HCT116 (cell line): Measurements from ENCODE around the gene C9orf78. TPM values are rescaled to one million over a fixed set of nuclear protein-coding genes. Genes with fewer than 3 reads are reported as not detected.
A peak's percentile ranks its signal among the peaks of the same experiment; 100 is the strongest.

Experiments
- ATAC-seq: fragments of 200-7000 bp; cut with Tn5 transposase; 2 replicates; pipeline ENCODE4 v1.9.1; 2020; ENCODE audit warnings: mild to moderate bottlenecking, moderate library complexity
- Bru-seq: library from RNA; stranded (reverse); fragments of 400-500 nt; gene quantifications from one replicate; lab custom pipeline; 2021; lab: Mats Ljungman, UMichigan
- BruChase-seq, 2 experiments: library from RNA; stranded (reverse); fragments of 400-500 nt; gene quantifications; one replicate each; lab custom pipeline; 2021; lab: Mats Ljungman, UMichigan
- BruUV-seq: library from RNA; stranded (reverse); fragments of 400-500 nt; replicated peaks from 2 replicates; lab custom pipeline; 2021; lab: Mats Ljungman, UMichigan
- CTCF ChIA-PET: fragments of 300-600 bp; sonication (Branson Sonifier 250); formaldehyde crosslinking; loops from one replicate; lab custom pipeline; 2021; ENCODE audit warnings: antibody characterized with exemption; lab: Charles Lee
- POLR2A ChIA-PET: fragments of 300-600, 350-600 bp; sonication (Branson Sonifier 250); formaldehyde crosslinking; loops from one replicate; lab custom pipeline; 2021; ENCODE audit warnings: antibody characterized with exemption; lab: Charles Lee
- RAD21 ChIA-PET, 2 experiments: fragments of 300-600 bp; sonication (Branson Sonifier 250); formaldehyde crosslinking; loops; one replicate each; lab custom pipeline; 2023; ENCODE audit warnings: low total read pairs in 2 of 2; ENCODE audit not compliant: uncharacterized antibody in 2 of 2, unreplicated experiment in 2 of 2, low non-redundant PET in 1 of 2; lab: Charles Lee
- DNase-seq: peaks from one replicate; pipeline ENCODE4 v3.0.0-alpha.2; 2010; ENCODE audit warnings: low read depth, low spot score
- H2AFZ ChIP-seq: fragments of 200-600 bp; shearing (Covaris generic), sonication (generic); 2 replicates; pipeline ENCODE4 v1.6.1; 2017; ENCODE audit warnings: low read depth, mixed run types, mixed read lengths, antibody characterized with exemption, low read length; ENCODE audit not compliant: poor library complexity, severe bottlenecking
- H3K27ac ChIP-seq: 2 replicates; pipeline ENCODE4 v1.5.1; 2012; ENCODE audit warnings: low read depth, low read length
- H3K27me3 ChIP-seq: fragments of 200-600 bp; sonication (generic); 2 replicates; pipeline ENCODE4 v1.6.1; 2016; ENCODE audit warnings: mixed run types, low read length, mixed read lengths; ENCODE audit not compliant: insufficient read depth
- H3K36me3 ChIP-seq, 2 experiments: fragments of 200-500 bp in 1 of 2; fragments of 200-600 bp in 1 of 2; sonication (Bioruptor generic) in 1 of 2; sonication (generic) in 1 of 2; 2 replicates each; pipeline versions ENCODE4 v1.5.1 to v1.6.1; 2014 to 2016; ENCODE audit warnings: low read length in 2 of 2, inconsistent platforms in 1 of 2, mixed read lengths in 1 of 2, mixed run types in 1 of 2; ENCODE audit not compliant: insufficient read depth in 2 of 2, control insufficient read depth in 1 of 2
- H3K4me1 ChIP-seq, 2 experiments: fragments of 200-600 bp in 1 of 2; sonication (generic) in 1 of 2; 2 replicates each; pipeline versions ENCODE4 v1.5.1 to v1.6.1; 2012 to 2017; ENCODE audit warnings: low read length in 2 of 2, inconsistent platforms in 1 of 2, mild to moderate bottlenecking in 1 of 2, mixed read lengths in 1 of 2, mixed run types in 1 of 2, moderate library complexity in 1 of 2; ENCODE audit not compliant: insufficient read depth in 2 of 2, control insufficient read depth in 1 of 2
- H3K4me2 ChIP-seq: fragments of 200-600 bp; sonication (generic); 2 replicates; pipeline ENCODE4 v1.6.1; 2017; ENCODE audit warnings: mixed run types, low read length, mixed read lengths
- H3K4me3 ChIP-seq, 2 experiments: fragments of 200-600 bp in 1 of 2; sonication (generic) in 1 of 2; replicated peaks in 1 of 2; 2 replicates each; pipeline ENCODE4 v1.5.1; 2011 to 2016; ENCODE audit warnings: low read length in 2 of 2, control low read depth in 1 of 2, low read depth in 1 of 2, mild to moderate bottlenecking in 1 of 2, mixed read lengths in 1 of 2, mixed run types in 1 of 2
- H3K79me2 ChIP-seq: fragments of 200-600 bp; sonication (generic); 2 replicates; pipeline ENCODE4 v1.6.1; 2017; ENCODE audit warnings: mild to moderate bottlenecking, mixed run types, low read length, moderate library complexity, mixed read lengths; ENCODE audit not compliant: insufficient read depth
- H3K9ac ChIP-seq: fragments of 200-600 bp; sonication (generic); 2 replicates; pipeline ENCODE4 v1.6.1; 2016; ENCODE audit warnings: low read length, mixed read lengths
- H3K9me2 ChIP-seq: fragments of 200-600 bp; sonication (generic), shearing (Covaris generic); 2 replicates; pipeline ENCODE4 v1.6.1; 2017; ENCODE audit warnings: mixed run types, mild to moderate bottlenecking, moderate library complexity; ENCODE audit not compliant: insufficient read depth
- H3K9me3 ChIP-seq, 2 experiments: fragments of 200-500 bp in 1 of 2; fragments of 200-600 bp in 1 of 2; sonication (Bioruptor generic) in 1 of 2; sonication (generic) in 1 of 2; 2 replicates each; pipeline ENCODE4 v1.6.1; 2014 to 2017; ENCODE audit warnings: low read length in 2 of 2, mixed read lengths in 2 of 2, inconsistent platforms in 1 of 2, low read depth in 1 of 2, mild to moderate bottlenecking in 1 of 2, mixed run types in 1 of 2, moderate library complexity in 1 of 2; ENCODE audit not compliant: control insufficient read depth in 1 of 2, insufficient read depth in 1 of 2
- H4K20me1 ChIP-seq: fragments of 200-600 bp; sonication (generic), shearing (Covaris generic); 2 replicates; pipeline ENCODE4 v1.6.1; 2017; ENCODE audit warnings: mixed run types, mild to moderate bottlenecking, moderate library complexity; ENCODE audit not compliant: insufficient read depth
- CBX3 ChIP-seq: IDR thresholded peaks from 2 replicates; pipeline ENCODE4 v1.6.1; 2012; ENCODE audit warnings: low read depth
- CEBPB ChIP-seq: IDR thresholded peaks from 2 replicates; pipeline ENCODE4 v1.6.1; 2012; ENCODE audit warnings: low read depth
- EGR1 ChIP-seq: IDR thresholded peaks from 2 replicates; pipeline ENCODE4 v1.6.1; 2012; ENCODE audit warnings: low read depth
- ELF1 ChIP-seq: IDR thresholded peaks from 2 replicates; pipeline ENCODE4 v1.6.1; 2012; ENCODE audit warnings: low read depth, borderline replicate concordance
- EZH2 ChIP-seq: fragments of 200-600 bp; sonication (generic); IDR thresholded peaks from 2 replicates; pipeline ENCODE4 v1.6.1; 2017; ENCODE audit warnings: antibody characterized with exemption, mixed run types
- FOSL1 ChIP-seq: IDR thresholded peaks from 2 replicates; pipeline ENCODE4 v1.6.1; 2012; ENCODE audit warnings: low read depth
- JUND ChIP-seq: IDR thresholded peaks from 2 replicates; pipeline ENCODE4 v1.6.1; 2012
- POLR2A ChIP-seq: IDR thresholded peaks from 2 replicates; pipeline ENCODE4 v1.7.0; 2011; ENCODE audit warnings: borderline replicate concordance; ENCODE audit not compliant: insufficient read depth, insufficient read length; ENCODE audit errors: extremely low read depth
- POLR2AphosphoS5 ChIP-seq: IDR thresholded peaks from 2 replicates; pipeline ENCODE4 v1.6.1; 2011; ENCODE audit warnings: mild to moderate bottlenecking, low read depth, low read length, moderate library complexity
- REST ChIP-seq: IDR thresholded peaks from 2 replicates; pipeline ENCODE4 v1.6.1; 2012; ENCODE audit warnings: low read depth
- SIN3A ChIP-seq: IDR thresholded peaks from 2 replicates; pipeline ENCODE4 v1.6.1; 2012; ENCODE audit warnings: low read depth
- SP1 ChIP-seq: IDR thresholded peaks from 2 replicates; pipeline ENCODE4 v1.6.1; 2012; ENCODE audit warnings: low read depth
- SRF ChIP-seq: IDR thresholded peaks from 2 replicates; pipeline ENCODE4 v1.6.1; 2012; ENCODE audit warnings: low read depth
- TCF7L2 ChIP-seq: IDR thresholded peaks from 2 replicates; pipeline ENCODE4 v1.7.0; 2011; ENCODE audit warnings: borderline replicate concordance, inconsistent platforms; ENCODE audit not compliant: insufficient read depth, insufficient read length; ENCODE audit errors: extremely low read depth
- YY1 ChIP-seq: IDR thresholded peaks from 2 replicates; pipeline ENCODE4 v1.6.1; 2011; ENCODE audit warnings: low read length, low read depth, moderate library complexity, mild to moderate bottlenecking; ENCODE audit not compliant: insufficient replicate concordance; ENCODE audit errors: extremely low read depth
- ZBTB33 ChIP-seq: IDR thresholded peaks from 2 replicates; pipeline ENCODE4 v1.6.1; 2011; ENCODE audit warnings: mild to moderate bottlenecking, low read length, moderate library complexity; ENCODE audit not compliant: insufficient replicate concordance; ENCODE audit errors: extremely low read depth
- ZFX ChIP-seq: fragments of 450-650 bp; IDR thresholded peaks from 2 replicates; pipeline ENCODE4 v1.6.1; 2017
- ZNF274 ChIP-seq: fragments of 200-500 bp; sonication (Bioruptor generic); IDR thresholded peaks from 2 replicates; pipeline ENCODE4 v1.6.1; 2014; ENCODE audit warnings: mild to moderate bottlenecking, low read depth, low read length, inconsistent platforms
- intact Hi-C: fragments of 100-400 bp; cut with micrococcal nuclease; formaldehyde crosslinking; loops from 2 replicates; pipeline ENCODE4 v1.10.0; 2022
- long read RNA-seq: library from polyadenylated mRNA; unstranded; transcript quantifications from one replicate; pipeline ENCODE4 v2.0.0, GENCODE V29; 2021; ENCODE audit not compliant: unreplicated experiment
- polyA plus RNA-seq: library from polyadenylated mRNA; unstranded; fragments of >200 nt; gene quantifications from 2 replicates; pipeline ENCODE4 v1.2.1, GENCODE V29; 2012; ENCODE audit warnings: missing spikeins
- total RNA-seq: library from RNA; stranded (reverse); gene quantifications from one replicate; pipeline ENCODE4 v1.2.1, GENCODE V29; 2021; ENCODE audit not compliant: unreplicated experiment
- TF ChIP-seq, protein P1 (sequence below): IDR thresholded peaks from 2 replicates; pipeline ENCODE4 v1.6.1; 2012
- TF ChIP-seq, protein P2 (sequence below): IDR thresholded peaks from 2 replicates; pipeline ENCODE4 v1.6.1; 2012

Gene C9orf78, protein sequence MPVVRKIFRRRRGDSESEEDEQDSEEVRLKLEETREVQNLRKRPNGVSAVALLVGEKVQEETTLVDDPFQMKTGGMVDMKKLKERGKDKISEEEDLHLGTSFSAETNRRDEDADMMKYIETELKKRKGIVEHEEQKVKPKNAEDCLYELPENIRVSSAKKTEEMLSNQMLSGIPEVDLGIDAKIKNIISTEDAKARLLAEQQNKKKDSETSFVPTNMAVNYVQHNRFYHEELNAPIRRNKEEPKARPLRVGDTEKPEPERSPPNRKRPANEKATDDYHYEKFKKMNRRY
- total RNA-seq (41.4 TPM), Bru-seq, nascent RNA (percentile 83 among the genes with signal in this experiment), BruChase-seq, experiment 1, labeled RNA remaining after a 6-hour chase (percentile 94 among the genes with signal in this experiment), BruChase-seq, experiment 2, labeled RNA remaining after a 2-hour chase (percentile 89 among the genes with signal in this experiment)
- 43.3 and 43.5 TPM in 2 replicates for polyA plus RNA-seq
- long read RNA-seq, transcript C9orf78-201 (9 exons, 1,795 nt), result major isoform, 99 of 117 reads
- long read RNA-seq, partial matches to known transcripts, result 12 of 117 reads
- long read RNA-seq, other reads (novel, unspliced or antisense), result 6 of 117 reads

- ChIA-PET CTCF (no interaction called here), RAD21 (no interaction called here), POLR2A (interaction anchor here (1.2 kb wide), 1 partner anchor 9 kb away, joined by 3 read pairs; no protein-coding TSS in a partner anchor)
- Histone ChIP-seq H3K9me2 (no peaks in the 10 kb centered on the region), H3K79me2 (peaks cover 19% of the 10 kb centered on the region), H2AFZ (no peak within 1 kb of the TSS), H4K20me1 (no peaks in the 10 kb centered on the region), H3K9ac (peak within 1 kb of the TSS; percentile 90), H3K4me1 (peaks cover 4 to 18% of the 10 kb centered on the region in 2 experiments; a peak in 3 of 4 replicates), H3K36me3 (peaks cover 10 to 15% of the 10 kb centered on the region in 2 experiments), H3K9me3 (no peaks in the 10 kb centered on the region), H3K27ac (peak within 1 kb of the TSS; percentile 56), H3K4me3 (peak within 1 kb of the TSS; percentile 99 to 100), H3K4me2 (peak within 1 kb of the TSS; percentile 94), H3K27me3 (no peaks in the 10 kb centered on the region)
- intact Hi-C loops, result no loop called here
- peak; percentile 97 for ATAC-seq
- DNase-seq, result peak; percentile 88
- BruUV-seq, result no TSS peak
- peak; percentile 86 for TF ChIP-seq SRF
- no peak for TF ChIP-seq FOSL1
- TF ChIP-seq, protein P1, sequence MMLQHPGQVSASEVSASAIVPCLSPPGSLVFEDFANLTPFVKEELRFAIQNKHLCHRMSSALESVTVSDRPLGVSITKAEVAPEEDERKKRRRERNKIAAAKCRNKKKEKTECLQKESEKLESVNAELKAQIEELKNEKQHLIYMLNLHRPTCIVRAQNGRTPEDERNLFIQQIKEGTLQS, result no peak
- TF ChIP-seq ELF1, result peak; percentile 87
- TF ChIP-seq, protein P2, sequence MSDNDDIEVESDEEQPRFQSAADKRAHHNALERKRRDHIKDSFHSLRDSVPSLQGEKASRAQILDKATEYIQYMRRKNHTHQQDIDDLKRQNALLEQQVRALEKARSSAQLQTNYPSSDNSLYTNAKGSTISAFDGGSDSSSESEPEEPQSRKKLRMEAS, result peak; percentile 86
- peak; percentile 98 for TF ChIP-seq SIN3A
- peak; percentile 30 for TF ChIP-seq TCF7L2
- peak; percentile 84 for TF ChIP-seq POLR2A
- peak; percentile 86 for TF ChIP-seq SP1
- TF ChIP-seq ZNF274, result no peak
- no peak for TF ChIP-seq EZH2
- TF ChIP-seq EGR1, result peak; percentile 78
- TF ChIP-seq CBX3, result no peak
- no peak for TF ChIP-seq REST
- peak; percentile 47 for TF ChIP-seq YY1
- TF ChIP-seq JUND, result no peak
- no peak for TF ChIP-seq ZBTB33
- peak; percentile 61 for TF ChIP-seq ZFX
- TF ChIP-seq CEBPB, result no peak
- TF ChIP-seq POLR2AphosphoS5, result peak; percentile 96
These were observed at the start of gene C9orf78, which contains the start of gene USP20 for GRCh38 chr9:129835128-129835859. C9orf78 (minus strand) TSS chr9:129835275; CDS start chr9:129835221, 54 bp downstream. USP20 (plus strand) TSS chr9:129835458; CDS start chr9:129852556, 17,098 bp downstream.
